AML-193 (cell line): ENCODE data around the gene C2CD2.

Experiments
- DNase-seq, 2 experiments: peaks; one replicate each; lab custom pipeline; 2025; lab: John Stamatoyannopoulos, UW

Gene C2CD2

DNA sequence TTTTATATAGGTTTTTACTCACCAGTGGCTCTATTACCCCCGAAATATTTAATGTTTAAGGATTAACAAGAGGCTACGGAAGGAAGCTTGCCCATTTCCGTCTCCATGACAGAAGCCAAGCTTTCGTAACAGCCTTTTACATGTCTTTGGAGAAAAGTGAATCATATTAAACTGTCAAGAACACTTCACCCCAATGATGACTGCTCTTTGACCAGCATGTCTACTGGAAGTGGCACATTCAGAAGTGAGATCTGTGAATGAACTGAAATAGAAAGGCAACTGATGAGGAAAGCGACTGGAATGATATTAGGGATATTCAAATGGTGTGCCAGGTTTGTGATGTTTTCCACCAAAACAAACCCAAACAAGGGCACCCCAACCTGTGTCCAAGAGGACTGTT is 66.2 kb downstream of the C2CD2 start:
- DNase-seq: no peak

GRCh38 chr21:41886328-41886727 is 67.5 kb downstream of the C2CD2 start:
- DNase-seq: no peak

GRCh38 chr21:41885341-41886024 is 68.3 kb downstream of the C2CD2 start:
- DNase-seq: no peak

DNA sequence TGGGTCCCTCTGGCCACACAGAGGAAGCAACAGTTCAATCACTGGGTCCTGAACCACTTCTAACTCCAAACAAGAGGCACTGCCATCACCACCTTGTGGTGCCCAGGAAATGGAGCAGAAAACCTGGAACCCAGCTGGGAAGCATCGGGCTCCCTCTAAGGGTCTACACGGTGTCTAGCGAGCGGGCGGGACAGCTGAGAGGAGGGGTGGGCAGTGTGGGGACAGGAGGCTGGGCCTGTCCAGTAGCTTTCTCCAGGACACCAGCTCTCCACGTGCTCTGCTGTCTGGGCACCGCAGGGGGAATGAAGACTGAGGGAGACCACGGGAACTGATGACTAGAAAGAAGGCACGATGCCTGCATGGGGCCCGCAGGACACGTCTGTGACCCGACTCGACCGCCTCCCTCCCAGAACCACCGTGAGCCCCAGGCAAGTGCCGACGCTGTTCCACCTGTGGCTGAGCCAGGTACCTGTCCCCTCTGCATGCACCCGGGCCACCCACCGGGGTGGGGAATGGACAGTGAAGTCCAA is 69.3 kb downstream of the C2CD2 start:
- no peak for DNase-seq

GRCh38 chr21:41883582-41883981 is 70.2 kb downstream of the C2CD2 start:
- DNase-seq: no peak

DNA sequence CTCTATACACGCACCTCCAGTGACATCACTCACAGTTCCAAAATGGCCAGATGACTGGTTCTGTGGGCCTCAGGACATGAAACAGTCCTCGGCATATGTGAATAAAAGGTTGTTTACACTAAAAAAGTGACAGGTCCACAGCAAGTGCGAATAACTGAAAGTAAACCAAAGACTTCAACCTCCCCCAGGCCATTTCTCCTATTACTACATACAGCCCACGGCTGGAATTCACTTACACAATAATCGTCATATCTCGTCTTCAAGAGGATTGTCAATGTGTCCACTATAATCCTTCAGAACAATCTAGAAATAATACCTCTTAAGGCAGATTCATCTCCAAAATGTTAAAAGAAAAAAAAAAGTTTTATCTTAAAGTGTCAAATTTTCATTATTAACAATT is 72.8 kb downstream of the C2CD2 start:
- DNase-seq: no peak

- DNase-seq: no peak
These were observed 73.7 kb downstream of the C2CD2 start for GRCh38 chr21:41880153-41880552.

- peak; percentile 39 to 51 for DNase-seq
These were observed 74.4 kb downstream of the C2CD2 start, which contains the start of gene PRDM15 for GRCh38 chr21:41879190-41879998. Gene PRDM15 (minus strand): TSS chr21:41879344. CDS start chr21:41860363, 18,981 bp downstream.

- peak; percentile 51 to 54 for DNase-seq
These were observed 75.0 kb downstream of the C2CD2 start for GRCh38 chr21:41878831-41879189.

DNA sequence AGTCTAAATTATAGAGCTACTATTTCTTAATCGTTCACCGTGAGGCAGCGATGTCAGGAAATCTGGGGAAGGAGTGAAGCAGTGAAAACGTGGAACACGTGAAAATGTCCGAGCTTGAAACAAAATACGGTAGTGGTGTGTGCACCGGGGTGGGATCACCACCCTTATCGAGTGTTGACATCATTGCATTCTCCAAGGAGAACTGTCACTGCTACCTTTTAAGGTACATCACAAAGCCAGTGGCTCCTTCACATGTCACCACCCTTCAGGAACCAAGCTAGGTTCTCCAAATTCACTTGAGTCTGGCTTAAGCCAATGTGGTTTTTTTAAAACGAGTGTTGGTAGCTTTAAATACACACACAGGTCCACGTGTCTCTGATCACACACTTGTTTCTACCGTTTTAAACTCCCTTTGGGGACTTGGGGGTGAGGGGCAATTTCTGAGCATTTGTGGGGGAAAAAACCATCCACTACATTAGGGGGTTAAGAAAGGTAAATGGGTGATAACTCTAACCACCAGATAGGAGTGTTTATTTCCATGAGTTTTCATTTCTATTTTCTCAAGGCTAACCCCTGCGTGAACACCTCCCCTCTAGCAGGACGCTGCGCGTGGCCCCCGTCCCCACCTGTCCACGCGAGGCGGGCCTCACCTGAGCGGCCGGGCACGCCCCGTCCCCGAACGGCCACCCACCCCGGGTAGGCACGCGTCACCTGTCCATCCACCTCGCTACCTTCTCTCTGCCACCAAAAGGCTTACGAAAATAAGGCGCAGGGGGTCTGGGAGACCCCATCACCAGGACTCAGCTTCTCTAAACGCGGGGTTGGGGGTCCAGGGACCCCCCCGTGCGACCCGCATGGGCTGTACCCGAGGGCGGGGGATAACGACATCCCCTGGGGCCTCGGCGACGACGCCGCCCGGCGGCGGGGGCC is 75.7 kb downstream of the C2CD2 start:
- DNase-seq: peak; percentile 49 to 62

DNA sequence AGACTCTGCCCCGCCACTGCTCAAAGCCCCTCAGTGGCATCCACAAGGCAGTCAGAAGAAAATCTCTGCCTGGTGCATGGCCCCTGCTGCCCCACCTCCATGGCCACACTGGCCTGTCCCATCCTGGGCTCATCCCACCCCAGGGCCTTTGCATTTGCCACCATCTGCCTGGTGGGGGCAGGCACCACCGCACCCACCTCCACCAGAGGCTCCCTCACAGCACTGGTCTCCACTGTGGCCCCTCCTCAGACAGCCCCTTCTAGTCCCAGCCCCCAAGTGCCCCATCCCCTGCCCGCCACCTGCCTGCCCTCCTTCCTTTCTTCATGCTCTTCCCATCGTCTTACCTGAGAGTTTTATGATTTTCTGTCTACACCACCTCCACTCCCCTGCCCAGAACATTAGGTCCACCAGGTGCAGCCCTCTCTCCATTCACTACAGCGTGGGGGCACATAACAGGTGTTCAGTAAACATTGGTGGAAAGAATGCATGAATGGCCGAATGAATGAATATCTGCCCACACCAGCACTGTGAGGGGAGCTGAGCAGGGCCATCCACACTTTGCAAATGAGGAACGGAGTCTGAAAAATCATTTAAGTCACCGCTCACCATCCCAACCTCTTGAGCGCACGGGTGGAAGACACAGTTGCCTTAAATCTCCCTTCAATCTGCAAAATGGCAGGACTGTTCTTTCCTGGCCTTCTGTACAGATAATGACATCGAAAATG is 76.7 kb downstream of the C2CD2 start:
- DNase-seq: no peak

GRCh38 chr21:41876396-41876795 is 77.4 kb downstream of the C2CD2 start:
- DNase-seq: no peak

DNA sequence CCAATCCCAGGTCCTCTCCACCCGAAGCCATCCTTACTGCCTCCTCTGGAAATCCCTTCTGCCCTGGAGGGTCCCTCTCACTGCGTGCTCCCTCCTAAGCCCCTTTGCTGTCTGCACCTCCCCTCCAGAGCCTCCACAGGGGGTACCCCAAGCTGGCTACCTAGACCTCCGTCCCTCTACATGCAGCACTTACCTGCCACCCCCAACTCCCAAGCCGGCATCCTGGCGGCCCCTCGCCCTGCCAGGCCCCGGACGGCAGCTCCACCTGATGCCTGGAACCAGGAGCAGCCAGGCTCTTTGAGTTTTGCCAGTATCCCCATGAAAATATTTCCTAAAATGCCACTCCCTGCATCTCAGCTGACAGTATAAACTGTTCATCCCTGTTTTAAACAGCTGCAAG is 78.7 kb downstream of the C2CD2 start:
- DNase-seq: no peak

- DNase-seq: no peak
These were observed 79.2 kb downstream of the C2CD2 start for GRCh38 chr21:41874611-41875010.

- DNase-seq: no peak
These were observed 80.4 kb downstream of the C2CD2 start for GRCh38 chr21:41873426-41873825.

GRCh38 chr21:41873005-41873404 is 80.8 kb downstream of the C2CD2 start:
- no peak for DNase-seq

DNA sequence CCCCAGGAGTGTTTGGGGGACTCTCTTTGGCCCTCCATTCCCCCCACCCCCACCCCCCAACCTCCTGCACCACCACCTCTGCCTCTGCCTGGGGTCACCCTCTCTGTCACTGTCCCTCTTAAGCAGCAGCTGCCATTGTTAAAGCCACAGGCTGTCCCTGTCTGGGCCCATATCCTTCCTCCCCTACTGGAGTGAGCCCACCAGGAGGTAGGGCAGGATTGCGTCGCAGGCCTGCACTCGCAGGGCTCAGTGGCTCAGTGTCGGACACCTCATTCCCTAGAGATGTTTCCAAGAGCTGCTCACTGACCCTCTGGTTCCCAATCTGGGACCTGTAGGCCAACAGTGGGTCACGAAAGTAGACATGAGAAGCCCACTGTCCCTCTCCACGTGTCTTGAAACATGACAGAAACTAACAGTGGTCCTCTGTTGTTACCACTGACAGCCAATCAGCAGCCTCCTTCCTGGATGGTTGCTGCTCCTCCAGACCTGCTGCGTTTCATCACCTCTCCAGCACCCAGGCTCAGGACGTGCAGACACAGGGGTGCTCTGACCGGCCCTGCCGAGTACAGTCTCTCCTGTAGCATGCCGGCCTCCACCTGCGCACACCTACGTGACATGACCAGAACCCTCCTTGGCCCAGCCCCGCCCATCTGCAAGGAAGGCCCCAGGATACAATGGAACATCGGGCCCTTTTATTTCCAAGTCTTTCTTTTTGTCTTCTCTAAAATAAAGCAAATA is 82.4 kb downstream of the C2CD2 start:
- DNase-seq: no peak

DNA sequence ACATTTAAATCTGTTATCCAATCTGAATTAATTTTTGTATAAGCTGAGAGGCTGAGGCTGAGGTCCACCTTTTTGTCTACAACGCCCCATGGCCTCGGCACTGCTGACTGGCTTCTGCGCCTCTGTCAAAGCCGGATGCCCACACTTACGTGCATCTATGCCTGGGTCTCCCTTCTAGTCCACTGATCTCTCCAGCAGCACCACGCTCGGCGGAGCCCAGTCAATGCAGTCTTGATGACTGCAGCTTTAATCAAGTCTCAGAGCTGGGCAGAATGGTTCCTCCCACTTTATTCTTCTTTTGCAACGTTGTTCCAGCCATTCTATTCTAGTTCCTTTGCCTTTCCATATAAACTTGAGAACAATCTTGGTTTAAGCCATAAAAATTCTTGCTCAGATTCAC is 84.0 kb downstream of the C2CD2 start:
- no peak for DNase-seq

GRCh38 chr21:41868062-41868710 is 85.6 kb downstream of the C2CD2 start:
- no peak for DNase-seq

DNA sequence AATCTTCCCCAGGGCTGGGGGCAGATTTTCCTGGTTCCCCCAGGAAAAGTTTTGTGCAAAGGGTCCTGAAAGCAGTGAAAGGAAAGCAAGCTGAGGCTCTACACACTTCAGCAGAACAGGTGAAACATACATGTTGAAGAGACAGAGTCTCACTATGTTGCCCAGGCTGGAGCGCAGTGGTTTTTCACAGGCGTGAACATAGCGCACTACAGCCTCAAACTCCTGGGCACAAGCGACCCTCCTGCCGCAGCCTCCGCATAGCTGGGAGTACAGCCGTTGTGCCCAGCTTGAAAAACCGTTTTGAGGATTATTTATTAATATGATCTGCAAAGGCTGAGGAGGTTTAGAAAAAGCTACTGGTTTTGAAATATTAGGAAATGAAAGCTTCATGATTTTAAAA is 86.5 kb downstream of the C2CD2 start:
- no peak for DNase-seq
